NB4 (cell line): ENCODE data around the gene TENT5A.

Experiments
- MYC ChIP-seq: IDR thresholded peaks from 2 replicates; pipeline ENCODE4 v1.6.1; 2011; ENCODE audit warnings: low read depth, low read length
- TF ChIP-seq, protein P1 (sequence below): IDR thresholded peaks from one replicate; pipeline ENCODE4 v1.5.1; 2012; ENCODE audit warnings: low read depth, low read length

DNA sequence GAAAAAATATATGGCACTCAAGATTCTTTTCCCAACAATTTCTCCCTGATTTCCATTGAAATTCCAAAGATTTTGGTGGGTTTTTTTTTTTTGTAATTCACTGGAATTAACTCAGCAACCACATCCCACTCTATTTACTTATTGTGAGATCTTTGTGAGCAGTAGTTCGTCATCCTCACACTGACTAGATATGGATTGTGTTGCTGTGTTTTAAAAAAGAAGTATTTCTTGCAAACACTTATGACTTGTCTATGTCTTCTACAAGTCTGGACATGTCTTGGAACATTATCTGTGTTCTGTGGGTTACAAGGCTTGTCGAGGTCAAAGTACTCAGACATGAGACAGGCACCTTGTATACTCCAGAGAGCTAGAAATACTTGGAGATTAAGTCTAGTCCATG is 7.3 kb upstream of the TENT5A start:
- TF ChIP-seq, protein P1, sequence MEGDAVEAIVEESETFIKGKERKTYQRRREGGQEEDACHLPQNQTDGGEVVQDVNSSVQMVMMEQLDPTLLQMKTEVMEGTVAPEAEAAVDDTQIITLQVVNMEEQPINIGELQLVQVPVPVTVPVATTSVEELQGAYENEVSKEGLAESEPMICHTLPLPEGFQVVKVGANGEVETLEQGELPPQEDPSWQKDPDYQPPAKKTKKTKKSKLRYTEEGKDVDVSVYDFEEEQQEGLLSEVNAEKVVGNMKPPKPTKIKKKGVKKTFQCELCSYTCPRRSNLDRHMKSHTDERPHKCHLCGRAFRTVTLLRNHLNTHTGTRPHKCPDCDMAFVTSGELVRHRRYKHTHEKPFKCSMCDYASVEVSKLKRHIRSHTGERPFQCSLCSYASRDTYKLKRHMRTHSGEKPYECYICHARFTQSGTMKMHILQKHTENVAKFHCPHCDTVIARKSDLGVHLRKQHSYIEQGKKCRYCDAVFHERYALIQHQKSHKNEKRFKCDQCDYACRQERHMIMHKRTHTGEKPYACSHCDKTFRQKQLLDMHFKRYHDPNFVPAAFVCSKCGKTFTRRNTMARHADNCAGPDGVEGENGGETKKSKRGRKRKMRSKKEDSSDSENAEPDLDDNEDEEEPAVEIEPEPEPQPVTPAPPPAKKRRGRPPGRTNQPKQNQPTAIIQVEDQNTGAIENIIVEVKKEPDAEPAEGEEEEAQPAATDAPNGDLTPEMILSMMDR = no peak
- no peak for TF ChIP-seq MYC
